ENCODE measurements around the gene NCKAP5.

Gene NCKAP5

DNA sequence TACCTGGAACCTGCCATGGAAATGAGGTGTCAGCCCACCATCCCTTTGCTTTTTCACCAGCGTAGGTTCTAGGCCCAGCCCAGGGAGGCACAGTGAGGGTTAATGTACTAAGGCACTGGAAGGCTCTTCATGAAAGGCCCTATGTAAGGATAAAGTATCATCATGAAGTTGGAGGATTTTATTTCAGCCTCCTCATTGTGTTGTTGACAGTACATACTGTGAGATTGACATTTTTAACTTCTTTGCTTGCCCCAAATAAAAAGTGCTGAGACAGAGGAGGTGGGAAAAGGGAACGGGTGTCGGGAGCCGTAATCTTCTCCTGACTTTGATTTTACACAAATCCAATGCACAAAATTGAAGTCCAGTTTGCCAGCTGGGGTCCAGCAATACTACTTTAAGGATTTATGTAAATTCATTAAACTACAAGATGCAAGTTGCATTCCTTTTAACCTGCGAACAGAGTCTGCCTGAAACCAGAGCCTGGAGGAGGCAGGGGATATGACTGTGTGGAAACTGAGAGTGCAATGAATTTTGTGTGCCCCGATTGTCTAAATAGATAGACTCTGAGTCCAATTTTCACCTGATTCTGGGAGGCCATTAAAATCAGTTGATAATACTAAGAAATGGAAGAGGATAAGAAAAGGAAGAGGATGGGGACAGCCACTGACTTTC is 5.4 kb upstream of the NCKAP5 start:
- DNase-seq: no peak

DNA sequence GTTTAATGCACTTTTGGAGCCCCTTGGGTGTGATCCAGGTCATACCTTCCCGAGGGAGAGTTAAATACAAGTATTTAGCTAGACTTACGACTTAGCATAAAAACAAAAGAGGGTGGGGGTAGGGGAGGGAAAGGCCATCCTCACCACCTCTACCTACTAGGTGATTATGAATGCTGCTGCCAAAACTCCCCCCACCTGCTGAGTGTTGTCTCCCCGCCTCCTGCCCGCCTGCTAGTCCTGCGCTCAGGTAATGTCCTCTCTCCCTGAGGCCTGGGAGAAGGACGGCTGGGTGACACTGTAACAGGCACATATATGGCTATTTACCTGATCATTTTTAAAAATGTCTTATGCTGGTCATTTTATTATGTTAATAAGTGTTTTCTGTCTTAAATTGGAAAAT is 3.0 kb upstream of the NCKAP5 start:
- no peak for DNase-seq

DNA sequence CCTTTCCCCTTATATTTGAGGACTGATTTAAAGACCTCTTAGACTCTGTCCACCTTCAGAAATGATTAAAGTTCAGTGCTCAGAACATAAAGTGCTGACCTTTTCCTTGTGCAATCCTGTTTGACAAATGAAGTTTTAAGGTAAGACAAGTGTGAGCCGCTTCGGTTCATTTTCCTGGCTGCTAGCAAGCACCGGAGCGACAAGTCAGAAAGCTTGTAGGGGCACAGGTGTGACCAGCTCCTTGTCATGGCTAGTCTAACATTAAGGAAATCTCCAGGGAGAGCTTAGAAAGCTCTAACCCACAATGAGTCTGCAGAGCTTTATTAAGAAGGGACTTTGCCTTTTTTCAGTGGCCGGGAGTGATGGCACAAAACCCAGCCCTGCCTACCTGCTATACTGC is 2.3 kb upstream of the NCKAP5 start:
- DNase-seq: no peak

DNA sequence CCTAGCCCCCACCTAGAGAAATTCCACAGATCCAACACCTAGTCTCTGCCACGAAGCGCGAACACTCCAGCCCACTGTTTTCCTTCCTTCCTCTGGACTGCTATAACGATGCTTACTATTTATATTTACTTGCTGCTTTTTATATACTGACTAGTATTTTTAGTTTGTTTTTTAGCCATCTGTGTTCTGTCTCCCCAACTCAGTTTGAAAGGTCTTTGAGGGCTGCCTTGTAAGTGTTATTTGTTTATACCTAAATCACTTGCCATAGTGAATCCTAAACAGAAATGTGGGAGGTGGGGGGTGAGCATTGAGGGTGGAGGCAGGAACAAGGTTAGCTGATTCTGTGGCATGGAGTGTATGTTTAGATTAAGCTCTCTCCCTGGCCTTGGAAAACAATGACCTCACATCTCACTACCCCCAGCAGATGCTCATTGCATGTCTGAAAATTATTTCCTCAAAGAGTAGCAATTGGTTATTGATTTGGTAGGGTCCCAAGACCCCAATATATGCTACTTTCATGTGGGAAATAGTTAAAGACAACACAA is 1.1 kb upstream of the NCKAP5 start:
- DNase-seq: no peak

DNA sequence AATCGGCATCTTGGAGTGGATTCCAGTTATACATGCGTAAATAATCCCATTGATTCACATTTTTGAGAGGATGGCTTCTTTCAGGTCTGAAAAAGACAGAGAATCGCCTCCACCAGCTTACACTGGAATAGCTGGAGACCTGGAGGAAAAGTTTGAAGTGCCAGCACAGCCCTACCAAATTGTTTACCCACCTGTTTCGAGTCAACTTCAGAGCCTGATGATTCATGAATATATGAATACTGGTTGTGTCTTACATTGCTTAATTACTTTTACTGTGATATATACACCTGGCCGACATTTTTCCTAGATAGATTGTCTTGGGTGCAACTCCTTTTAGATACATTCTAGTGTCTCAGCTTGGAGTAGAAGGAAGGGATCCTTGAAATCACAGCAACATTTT is 335 bp upstream of the NCKAP5 start:
- DNase-seq: no peak

DNA sequence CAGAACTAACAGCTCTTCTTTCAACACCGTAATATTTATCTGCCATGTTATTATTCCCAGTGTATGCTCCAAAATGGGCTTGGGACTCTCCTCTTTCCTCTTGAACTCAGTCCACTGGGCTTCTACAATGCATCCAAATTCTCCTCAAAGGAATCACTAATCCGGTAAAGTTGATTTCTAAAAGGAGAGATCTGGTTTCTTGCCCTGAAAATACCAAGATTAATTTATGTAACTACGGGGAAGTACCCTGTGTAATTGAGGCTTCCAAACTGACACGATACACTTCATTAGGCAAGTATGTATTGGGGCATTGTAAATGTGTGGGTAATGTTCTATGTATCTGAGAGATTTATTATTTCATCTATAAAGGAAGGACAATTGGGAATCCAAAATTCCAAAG is 5.7 kb downstream of the NCKAP5 start:
- DNase-seq: no peak

DNA sequence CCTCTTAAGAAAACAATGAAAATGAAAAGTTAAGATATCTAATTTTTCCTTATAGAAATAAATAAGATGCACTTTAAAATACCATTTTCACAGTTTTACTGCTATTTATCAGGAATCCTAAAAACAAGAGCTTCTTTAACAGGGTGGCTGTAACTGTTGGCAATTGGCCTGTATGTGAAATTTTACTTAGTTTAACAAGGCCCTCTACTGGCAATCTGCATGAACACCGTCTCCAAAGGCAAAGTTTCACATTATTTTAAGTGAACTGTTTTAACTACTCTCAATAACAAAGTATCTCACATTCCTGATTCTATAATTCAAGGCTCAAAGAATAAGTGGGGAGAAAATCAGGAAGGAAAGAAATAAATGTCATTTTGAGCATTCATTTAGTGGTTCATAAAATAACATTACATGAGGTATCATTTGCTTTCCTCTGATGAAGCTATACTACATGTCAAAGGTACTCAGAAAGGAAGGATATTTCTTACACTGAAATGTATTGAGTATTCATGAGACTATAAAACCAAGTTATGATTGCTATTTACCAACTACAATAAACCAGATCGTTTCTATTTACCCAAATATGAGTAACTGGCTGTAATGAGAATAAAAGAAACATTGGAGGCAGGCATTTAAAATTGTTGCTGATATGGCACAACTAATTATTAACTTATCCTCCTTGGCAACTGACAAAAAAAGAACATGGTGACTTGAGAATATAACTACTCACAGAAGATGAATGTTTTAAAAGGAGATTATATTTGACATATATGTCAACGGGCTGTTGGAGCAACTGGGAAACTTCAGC is 7.0 kb downstream of the NCKAP5 start:
- DNase-seq: peak; percentile 50

DNA sequence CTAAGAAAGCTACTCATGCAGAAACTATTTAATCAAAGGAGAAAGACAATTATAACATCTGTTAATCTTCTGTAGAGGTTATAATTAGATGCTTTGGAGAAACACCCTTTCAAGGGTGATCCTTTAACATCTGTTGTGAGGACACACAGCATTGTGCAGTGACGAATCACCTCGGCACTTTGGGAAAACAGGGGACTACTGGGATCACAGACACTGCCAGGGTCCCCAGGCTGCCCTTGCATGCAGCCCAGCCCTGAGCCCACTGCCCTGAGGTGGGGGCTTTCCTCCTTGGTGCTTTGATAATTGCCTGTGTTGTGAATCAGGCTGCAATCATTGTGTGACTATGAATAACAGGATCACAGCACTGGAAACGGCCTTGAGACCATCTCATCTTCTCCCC is 10.6 kb downstream of the NCKAP5 start:
- no peak for DNase-seq

DNA sequence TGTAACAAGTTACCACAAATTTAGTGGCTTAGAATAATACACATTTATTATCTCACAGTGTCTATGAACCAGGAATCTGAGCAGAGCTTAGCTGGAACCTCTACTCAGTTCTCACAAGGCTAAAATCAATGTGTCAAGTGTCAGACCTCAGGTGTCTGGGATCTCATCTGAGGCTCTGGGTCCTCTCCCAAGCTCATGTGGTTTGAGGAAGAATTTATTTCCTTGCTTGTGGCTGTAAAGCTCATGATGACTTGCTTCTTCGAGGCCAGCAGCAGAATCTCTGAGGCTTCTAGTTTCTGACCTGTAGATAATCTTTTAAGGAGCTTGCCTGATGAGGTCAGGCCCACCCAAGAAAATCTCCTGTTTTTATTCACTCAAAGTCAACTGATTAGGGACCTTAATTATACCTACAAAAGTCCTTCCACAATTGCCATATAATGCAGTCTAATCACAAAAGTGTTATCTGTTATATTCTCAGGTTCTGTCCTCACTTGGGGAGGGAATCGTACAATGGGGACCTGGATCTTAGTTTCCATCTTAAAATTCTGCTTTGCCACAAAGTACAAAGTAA is 14.3 kb downstream of the NCKAP5 start:
- no peak for DNase-seq

DNA sequence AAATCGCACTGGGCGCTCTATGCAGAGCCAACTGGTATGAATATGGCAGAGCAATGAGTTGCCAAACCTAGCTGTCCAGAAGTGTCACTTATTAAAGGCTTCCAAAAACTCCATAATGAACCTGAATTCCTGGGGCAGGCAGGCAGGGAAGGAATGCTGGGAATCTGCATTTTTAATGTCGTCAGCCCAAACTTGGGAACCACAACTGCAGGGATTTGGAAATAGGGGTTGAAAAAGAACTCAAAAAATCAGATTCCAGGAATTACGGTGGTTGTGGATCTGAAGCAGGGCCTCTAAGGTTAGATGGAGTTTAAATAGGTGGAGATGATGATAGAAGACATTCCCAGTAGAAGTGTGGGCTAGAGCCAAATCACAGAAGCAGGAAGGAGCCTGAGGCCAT is 15.0 kb downstream of the NCKAP5 start:
- no peak for DNase-seq

DNA sequence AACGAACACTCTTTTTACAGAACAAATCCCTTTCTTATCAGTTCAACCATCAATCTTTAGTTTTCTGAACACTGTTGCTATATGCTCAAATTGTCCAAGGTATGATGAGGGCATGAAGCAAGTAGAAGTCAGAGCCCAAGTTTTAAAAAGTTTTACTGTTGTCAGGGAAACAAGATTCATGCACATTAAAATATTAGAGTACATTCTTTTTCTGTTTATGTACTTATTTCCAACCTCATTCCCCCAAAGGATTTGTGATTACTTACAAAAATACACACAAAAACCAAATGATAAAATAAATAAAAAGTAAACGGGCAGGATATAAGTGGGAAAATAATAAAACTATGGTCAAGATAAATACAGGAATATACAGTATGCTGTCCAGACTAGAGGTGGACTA is 15.4 kb downstream of the NCKAP5 start:
- DNase-seq: no peak

DNA sequence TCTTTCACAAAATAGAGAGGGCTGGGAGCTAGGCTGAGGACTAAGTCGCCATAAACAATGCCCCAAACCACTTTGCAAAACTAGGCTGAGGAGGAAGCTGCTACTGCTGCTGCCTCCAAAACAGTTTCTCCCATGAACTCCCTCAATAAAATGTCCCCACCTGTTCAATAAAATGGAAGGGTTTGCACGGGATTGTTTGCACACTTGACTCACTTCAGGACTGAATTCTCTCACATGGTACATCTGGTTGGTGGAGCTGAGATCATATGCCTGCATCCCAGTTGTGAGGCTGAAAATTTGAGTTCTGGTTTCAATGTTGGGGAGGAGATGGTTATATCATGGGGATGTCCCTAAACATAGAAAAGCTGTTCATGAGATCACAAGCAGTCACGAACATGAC is 26.5 kb downstream of the NCKAP5 start:
- DNase-seq: no peak

DNA sequence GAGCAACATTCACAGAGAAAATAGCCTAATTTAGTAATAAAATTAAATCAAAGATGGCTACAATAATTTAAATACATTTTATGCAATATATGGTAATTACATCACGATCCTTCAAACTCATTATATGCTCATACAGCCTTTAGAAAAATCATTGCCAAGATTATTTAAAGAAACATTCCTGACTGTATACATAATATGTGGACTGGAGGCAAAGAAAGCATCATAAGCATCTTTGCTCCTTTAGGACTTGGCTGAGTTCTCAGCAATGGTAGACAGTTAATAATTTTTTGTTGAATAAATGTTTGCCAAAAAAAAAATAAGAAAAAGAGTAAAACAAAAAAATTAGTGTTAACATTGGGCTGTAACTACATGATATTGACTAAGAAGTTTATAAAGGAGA is 26.9 kb downstream of the NCKAP5 start:
- DNase-seq: no peak

DNA sequence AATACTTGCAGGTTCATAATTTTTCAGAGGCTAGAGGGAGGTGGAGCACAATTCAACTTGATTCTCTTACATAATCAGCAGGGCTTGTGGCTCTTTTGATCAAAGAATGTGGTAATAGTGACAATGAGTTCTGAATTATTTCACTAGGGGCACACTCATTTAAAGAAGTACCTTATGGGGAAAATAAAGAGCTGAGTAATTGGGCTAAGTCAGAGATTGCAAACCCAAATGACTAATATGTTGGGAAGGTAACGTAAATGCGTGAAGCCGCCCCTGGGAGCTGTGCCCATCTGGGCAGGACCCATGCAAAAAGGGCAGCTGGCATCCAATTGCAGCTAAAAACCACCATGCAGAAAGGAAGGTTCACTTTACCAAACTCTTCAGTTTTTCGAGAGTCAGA is 35.3 kb downstream of the NCKAP5 start:
- no peak for DNase-seq

DNA sequence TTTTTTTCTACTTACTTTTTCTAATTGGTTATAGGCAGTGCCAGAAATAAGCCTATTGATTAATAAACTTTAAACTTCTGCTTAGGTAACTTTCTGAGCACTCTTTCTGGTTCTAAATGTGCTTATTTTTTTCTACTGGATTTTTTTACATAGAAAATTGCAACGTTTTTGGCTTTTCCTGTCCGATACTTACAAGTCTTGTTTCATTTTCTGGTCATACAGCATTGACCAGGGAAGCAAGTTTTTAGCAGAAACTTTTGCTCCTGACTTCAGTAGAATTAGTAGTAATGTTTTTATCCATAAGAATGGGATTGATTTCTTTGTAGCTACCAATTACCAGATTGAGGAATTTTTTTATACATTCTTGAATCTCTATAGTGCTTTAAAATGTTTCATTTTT is 36.9 kb downstream of the NCKAP5 start:
- DNase-seq: no peak

DNA sequence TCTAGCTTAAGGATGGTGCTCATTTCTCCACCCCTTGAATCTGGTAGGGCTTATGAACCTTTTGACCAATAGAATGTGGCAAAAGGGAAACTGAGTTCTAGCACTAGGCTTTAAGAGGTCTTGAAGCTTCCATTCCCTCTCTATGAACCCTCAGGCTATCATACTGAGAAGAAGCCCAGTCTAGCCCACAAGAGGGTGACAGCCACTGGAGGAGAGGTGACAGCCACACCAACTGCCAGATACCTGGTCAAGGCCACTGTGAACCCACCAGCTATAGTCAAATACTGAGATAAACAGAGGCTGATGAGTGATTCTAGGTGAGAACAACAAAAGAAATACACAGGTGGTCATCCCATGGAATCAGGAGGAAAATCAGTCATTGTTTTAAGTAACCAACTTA is 37.6 kb downstream of the NCKAP5 start:
- DNase-seq: no peak

DNA sequence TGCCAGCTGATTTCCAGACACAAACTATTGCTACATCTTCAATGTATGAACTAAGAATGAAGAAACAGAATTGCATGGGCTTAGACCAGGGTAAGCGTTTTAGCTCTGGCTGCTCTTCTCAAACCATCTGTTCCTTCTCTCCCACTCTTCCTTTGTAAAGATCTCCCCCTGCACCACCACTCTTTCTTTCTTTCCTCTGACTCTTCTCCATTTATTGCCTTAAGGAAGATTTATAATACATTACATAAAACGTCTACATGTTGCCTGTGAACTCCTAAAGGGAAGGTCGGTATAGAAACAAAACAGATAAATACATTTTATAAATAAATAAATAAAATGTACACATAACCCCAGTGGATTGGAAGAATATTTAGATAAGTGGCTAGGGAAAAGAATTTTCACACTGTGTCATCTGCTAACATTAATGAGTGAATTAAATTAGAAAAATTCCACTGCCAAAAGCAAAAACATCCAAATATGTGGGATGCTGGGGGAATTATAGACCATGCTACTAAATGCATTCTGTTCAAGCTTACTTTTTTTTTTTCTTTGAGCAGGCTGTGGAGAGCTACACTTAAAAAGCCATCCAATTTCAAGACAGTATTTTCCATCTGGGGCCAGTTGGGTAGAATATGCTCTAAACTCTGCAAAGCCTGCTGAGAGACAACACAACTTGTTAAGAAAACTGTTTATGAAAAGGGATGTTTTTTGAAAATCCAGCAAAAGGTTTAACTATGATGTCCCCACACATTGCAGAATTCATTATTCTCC is 41.5 kb downstream of the NCKAP5 start:
- DNase-seq: no peak

DNA sequence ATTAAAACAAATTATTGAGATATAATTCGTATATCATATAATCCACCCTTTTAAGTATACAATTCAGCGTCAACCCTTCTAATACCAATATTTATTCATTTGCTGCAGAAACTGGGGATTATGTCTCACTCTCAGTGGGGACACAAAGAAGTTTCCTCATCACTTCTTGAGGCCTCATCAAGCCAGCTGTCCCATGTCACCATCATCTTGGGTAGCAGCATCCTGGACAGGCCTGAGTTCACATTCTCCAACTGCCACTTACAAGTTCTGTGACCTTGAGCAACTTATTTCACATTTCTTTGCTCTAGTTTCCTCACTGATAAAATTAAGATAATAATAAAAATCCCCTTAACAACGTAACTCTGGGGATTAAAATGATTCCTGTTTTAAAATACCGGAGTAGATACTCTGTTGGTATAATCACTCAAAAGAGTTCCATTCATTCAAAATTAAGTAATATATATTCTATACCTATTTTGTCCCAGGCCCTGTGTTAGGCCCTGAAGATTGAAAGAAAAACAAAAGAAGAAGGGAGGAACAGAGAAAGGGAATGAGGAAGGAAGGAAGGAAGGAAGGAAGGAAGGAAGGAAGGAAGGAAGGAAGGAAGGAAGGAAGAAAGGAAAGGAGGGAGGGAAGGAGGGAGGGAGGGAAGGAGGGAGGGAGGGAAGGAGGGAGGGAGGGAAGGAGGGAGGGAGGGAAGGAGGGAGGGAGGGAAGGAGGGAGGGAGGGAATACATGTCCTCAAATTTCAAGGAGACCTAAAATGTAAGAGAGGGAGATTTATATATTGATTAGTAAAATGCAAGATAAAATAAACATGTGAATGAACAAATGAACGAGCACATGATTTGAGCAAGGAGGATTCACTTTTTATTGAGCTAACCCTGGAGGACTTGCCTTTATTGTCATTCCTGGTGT is 42.4 kb downstream of the NCKAP5 start:
- no peak for DNase-seq

DNA sequence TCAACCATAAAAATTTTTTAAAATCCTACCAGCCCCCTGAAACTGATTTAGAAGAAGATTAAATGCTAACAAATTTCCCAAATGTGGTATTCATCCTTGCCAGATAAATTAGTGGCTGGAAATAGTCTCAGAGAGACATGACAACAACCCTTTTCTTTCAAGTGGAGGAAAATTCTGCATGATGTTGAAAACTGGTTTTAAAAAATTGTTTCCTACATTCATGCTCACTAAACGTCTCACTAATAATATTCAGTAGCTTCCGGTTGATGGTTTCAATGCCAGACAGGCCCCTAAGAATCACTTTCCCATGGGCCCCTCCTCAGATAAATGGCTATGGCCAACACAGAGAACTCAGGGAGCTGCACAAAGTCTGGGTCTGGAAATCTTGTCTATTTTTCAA is 43.2 kb downstream of the NCKAP5 start:
- DNase-seq: no peak

DNA sequence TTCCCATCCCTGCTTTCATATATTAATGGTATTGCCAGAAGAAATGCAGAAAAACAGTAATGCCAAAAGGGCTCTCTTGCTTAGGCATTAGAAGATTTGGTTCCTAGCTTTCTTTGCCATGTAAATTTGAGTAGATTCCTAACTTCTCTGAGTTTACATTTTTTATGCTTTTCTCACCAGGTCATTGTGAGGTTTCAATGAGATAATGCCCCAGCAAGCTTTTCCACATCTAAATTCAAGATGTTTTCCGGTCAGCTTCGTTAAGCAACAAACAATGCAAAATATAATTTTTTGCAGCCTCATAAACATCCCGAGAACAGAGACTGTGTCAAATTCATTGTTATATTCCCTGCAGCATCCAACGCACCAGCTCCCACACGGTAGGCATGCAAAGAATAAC is 44.9 kb downstream of the NCKAP5 start:
- no peak for DNase-seq

DNA sequence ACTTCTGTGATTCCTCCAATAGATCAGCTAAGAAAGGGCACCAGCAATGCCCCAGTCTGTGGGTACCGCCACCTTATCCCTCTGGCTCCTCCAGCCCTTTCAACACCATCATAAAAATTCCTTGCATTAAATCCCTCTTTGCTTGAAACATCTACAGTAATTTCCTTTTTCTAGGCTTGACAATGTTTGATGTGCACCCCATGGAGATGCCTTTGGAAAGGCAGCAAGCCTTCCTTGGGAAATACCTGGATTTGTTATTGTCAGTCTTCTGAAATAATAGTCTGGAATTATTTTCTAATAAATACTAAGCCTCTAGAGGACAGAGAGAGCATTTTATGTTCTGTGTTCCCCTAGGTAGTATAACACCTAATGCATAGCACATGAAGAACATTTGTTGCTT is 46.1 kb downstream of the NCKAP5 start:
- no peak for DNase-seq

DNA sequence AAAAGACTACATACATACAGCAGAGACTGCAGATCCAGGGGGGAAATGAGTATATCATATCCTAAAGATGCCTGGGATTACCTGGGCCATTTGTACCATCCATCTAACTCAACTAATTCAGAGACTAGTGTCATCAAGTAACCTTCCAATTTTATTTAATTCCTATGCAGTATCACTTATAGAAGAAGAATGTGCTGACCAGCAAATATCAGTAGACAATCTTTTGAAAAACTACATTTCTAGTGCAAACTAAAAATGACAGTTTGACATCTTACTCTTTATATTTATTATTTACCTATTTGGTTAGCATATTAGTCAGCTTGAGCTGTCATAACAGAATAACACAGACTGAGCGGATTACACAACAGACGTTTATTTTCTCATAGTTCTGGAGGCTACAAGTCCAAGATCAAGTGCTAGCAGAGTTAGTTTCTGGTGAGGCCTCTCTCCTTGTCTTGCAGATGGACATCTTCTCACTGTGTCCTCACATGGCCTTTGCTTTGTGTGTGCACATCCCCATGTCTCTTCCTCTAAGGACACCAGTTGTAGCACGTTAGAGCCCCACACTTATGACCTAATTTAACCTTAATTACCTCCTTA is 47.0 kb downstream of the NCKAP5 start:
- no peak for DNase-seq

Data from NCI-H1092 treated with DMSO at 0.1 percent for 48 hours (cell line).